Sigmoid colon (tissue), 4 donors: ENCODE data around the gene HOXB4.

Experiments
- CTCF ChIP-seq, 4 experiments: fragments of 450-650 bp in 3 of 4; fragments of 200-600 bp in 1 of 4; IDR thresholded peaks; one replicate each; pipeline ENCODE4 v1.5.1; 2016 to 2019; ENCODE audit warnings: antibody characterized with exemption in 4 of 4, mild to moderate bottlenecking in 3 of 4, moderate library complexity in 2 of 4
- EP300 ChIP-seq, 4 donors: sonication (generic); formaldehyde crosslinking; IDR thresholded peaks; one replicate each; pipeline ENCODE4 v1.6.1; 2017; ENCODE audit warnings: antibody characterized with exemption in 4 of 4
- POLR2AphosphoS5 ChIP-seq, 4 donors: sonication (generic); formaldehyde crosslinking; IDR thresholded peaks; one replicate each; pipeline ENCODE4 v1.6.1; 2017; ENCODE audit warnings: antibody characterized with exemption in 4 of 4

- no peak for TF ChIP-seq CTCF (IDR thresholded peaks at IDR 0.05)
- no peak for TF ChIP-seq EP300 (IDR thresholded peaks at IDR 0.05)
- TF ChIP-seq POLR2AphosphoS5 (IDR thresholded peaks at IDR 0.05), result no peak
These were observed 13.1 kb downstream of the HOXB4 start for GRCh38 chr17:48565022-48565554.
